ENCODE data around the gene NUDT17. TPM values are rescaled to one million over a fixed set of nuclear protein-coding genes. Genes with fewer than 3 reads are reported as not detected.

Gene NUDT17
- total and polyA plus RNA-seq, 9 of the 15 experiments (the other 6 are each of a cell fraction or from before 2014, with no cell fraction given), result 2.1 to 10.0 (median 6.1) TPM

- TF ChIP-seq ZNF518B (CRISPR knock-in tag; IDR thresholded peaks at IDR 0.05) (no peak), ATF3 (IDR thresholded peaks at IDR 0.05) (no peak), ATF3 (CRISPR knock-in tag; conservative IDR thresholded peaks at IDR 0.05) (0 out of 2 replicates have a peak, but pooled peaks have one; percentile 79), SAP30 (IDR thresholded peaks at IDR 0.05; ENCODE audit: borderline replicate concordance, insufficient read depth, low read depth, low read length, poor library complexity, severe bottlenecking) (peak; percentile 8), CBFA2T3 (IDR thresholded peaks at IDR 0.05) (no peak), THRAP3 (IDR thresholded peaks at IDR 0.05; ENCODE audit: borderline replicate concordance) (peak; percentile 22; the same call in 1 of the 2 replicates), TAF15 (IDR thresholded peaks at IDR 0.05; ENCODE audit: low read depth, low read length) (no peak)
Measured at GRCh38 chr1:145824499-145824842, 21.0 kb upstream of the NUDT17 start (continued).
